Glomerular endothelial cell (primary cell): ENCODE measurements around the gene TMEM178A. TPM values are rescaled to one million over a fixed set of nuclear protein-coding genes. Genes with fewer than 3 reads are reported as not detected.
A peak's percentile ranks its signal among the peaks of the same experiment; 100 is the strongest.
"Not testable (repeated sequence)": the region's sequence is repeated elsewhere in the genome, so short reads cannot be mapped to it uniquely, and the experiment has no call there.

ENCODE experiments used
- DNase-seq: peaks from one replicate; pipeline ENCODE4 v3.0.0-alpha.2; 2011; ENCODE audit warnings: low read depth, low spot score; ENCODE audit errors: extremely low read depth
- total RNA-seq: library from RNA; depleted of rRNA; stranded (reverse); fragments of >200 nt; gene quantifications from 2 replicates; pipeline ENCODE4 v1.2.3, GENCODE V29; 2015

The TMEM178A gene
- 0.68 and 1.9 TPM in 2 replicates for total RNA-seq

GRCh38 chr2:39665811-39666490, at the start of gene TMEM178A:
TSS of gene TMEM178A (plus strand) at chr2:39665917. CDS start at chr2:39665975, 58 bp downstream.
- no peak for DNase-seq

GRCh38 chr2:39618236-39618635, 47.5 kb upstream of the TMEM178A start:
- DNase-seq, result no peak

- DNase-seq, result no peak
Measured at GRCh38 chr2:39618736-39619135, 47.0 kb upstream of the TMEM178A start.

- DNase-seq, result peak; percentile 31
Measured at GRCh38 chr2:39620067-39620466, 45.6 kb upstream of the TMEM178A start.

- DNase-seq, result no peak
Measured at GRCh38 chr2:39621596-39621995, 44.1 kb upstream of the TMEM178A start.

GRCh38 chr2:39622860-39623259, 42.9 kb upstream of the TMEM178A start:
- no peak for DNase-seq

GRCh38 chr2:39623917-39624316, 41.8 kb upstream of the TMEM178A start:
- DNase-seq, result no peak

- no peak for DNase-seq
Measured at GRCh38 chr2:39625193-39625926, 40.4 kb upstream of the TMEM178A start.

GRCh38 chr2:39625927-39626270, 39.8 kb upstream of the TMEM178A start:
- DNase-seq, result no peak

GRCh38 chr2:39628346-39628745, 37.4 kb upstream of the TMEM178A start:
- not testable (repeated sequence) for DNase-seq

GRCh38 chr2:39629646-39630045, 36.1 kb upstream of the TMEM178A start:
- no peak for DNase-seq

GRCh38 chr2:39631256-39631655, 34.5 kb upstream of the TMEM178A start:
- no peak for DNase-seq

GRCh38 chr2:39631718-39632117, 34.0 kb upstream of the TMEM178A start:
- no peak for DNase-seq

GRCh38 chr2:39632876-39633275, 32.8 kb upstream of the TMEM178A start:
- no peak for DNase-seq

GRCh38 chr2:39636306-39636705, 29.4 kb upstream of the TMEM178A start:
- DNase-seq, result no peak

- no peak for DNase-seq
Measured at GRCh38 chr2:39638581-39638980, 27.1 kb upstream of the TMEM178A start.

GRCh38 chr2:39640107-39640506, 25.6 kb upstream of the TMEM178A start:
- no peak for DNase-seq

- no peak for DNase-seq
Measured at GRCh38 chr2:39640681-39641080, 25.0 kb upstream of the TMEM178A start.

- no peak for DNase-seq
Measured at GRCh38 chr2:39641635-39642034, 24.1 kb upstream of the TMEM178A start.

- peak; percentile 9 for DNase-seq
Measured at GRCh38 chr2:39642051-39642718, 23.5 kb upstream of the TMEM178A start.

- no peak for DNase-seq
Measured at GRCh38 chr2:39645826-39646225, 19.9 kb upstream of the TMEM178A start.

GRCh38 chr2:39646267-39646666, 19.4 kb upstream of the TMEM178A start:
- DNase-seq, result no peak
